Heart left ventricle (tissue), 16 donors: Measurements from ENCODE around the gene THSD4. TPM values are rescaled to one million over a fixed set of nuclear protein-coding genes. Genes with fewer than 3 reads are reported as not detected.

ENCODE experiments used
- ATAC-seq, 4 donors: fragments of 200-7000 bp; cut with Tn5 transposase; one replicate each; pipeline ENCODE4 v1.9.1; 2020 to 2022; ENCODE audit warnings: moderate library complexity in 4 of 4, mild to moderate bottlenecking in 3 of 4, moderate number of reproducible peaks in 1 of 4
- DNase-seq, 5 donors: peaks; one replicate each; pipeline ENCODE4 v3.0.0-alpha.2; 2020
- H3K27ac ChIP-seq, 12 donors: fragments of 200-600 bp; sonication (generic) in 4 of 12; one replicate each; pipeline versions ENCODE4 v1.5.0 to v1.8.0; 2016 to 2022; ENCODE audit warnings: mild to moderate bottlenecking in 2 of 12
- H3K27me3 ChIP-seq, 9 donors: fragments of 200-600 bp; sonication (generic) in 2 of 9; one replicate each; pipeline versions ENCODE4 v1.5.1 to v1.8.0; 2016 to 2022; ENCODE audit warnings: mild to moderate bottlenecking in 3 of 9
- H3K36me3 ChIP-seq, 9 donors: fragments of 200-600 bp; sonication (generic) in 2 of 9; one replicate each; pipeline versions ENCODE4 v1.5.0 to v1.8.0; 2018 to 2022; ENCODE audit warnings: mild to moderate bottlenecking in 2 of 9
- H3K4me1 ChIP-seq, 12 donors: fragments of 200-600 bp; sonication (generic) in 4 of 12; one replicate each; pipeline versions ENCODE4 v1.5.0 to v1.8.0; 2016 to 2022; ENCODE audit warnings: mild to moderate bottlenecking in 3 of 12
- H3K4me3 ChIP-seq, 12 donors: fragments of 200-600 bp; sonication (generic) in 4 of 12; one replicate each; pipeline versions ENCODE4 v1.5.0 to v1.8.0; 2017 to 2022; ENCODE audit warnings: mild to moderate bottlenecking in 9 of 12, moderate library complexity in 4 of 12
- H3K9me3 ChIP-seq, 12 donors: fragments of 200-600 bp; sonication (generic) in 4 of 12; one replicate each; pipeline versions ENCODE4 v1.5.0 to v1.8.0; 2016 to 2022; ENCODE audit warnings: mild to moderate bottlenecking in 1 of 12
- CTCF ChIP-seq, 12 donors: fragments of 200-600 bp; sonication (generic) in 4 of 12; IDR thresholded peaks; one replicate each; pipeline versions ENCODE4 v1.5.0 to v1.8.0; 2018 to 2022; ENCODE audit warnings: antibody characterized with exemption in 12 of 12, mild to moderate bottlenecking in 5 of 12
- POLR2A ChIP-seq, 2 donors: fragments of 450-650 bp; IDR thresholded peaks; one replicate each; pipeline ENCODE4 v1.6.1; 2017; ENCODE audit warnings: antibody characterized with exemption in 2 of 2, mild to moderate bottlenecking in 2 of 2, moderate library complexity in 2 of 2
- WGBS, 4 donors: extraction: QIAGEN DNeasy Blood & Tissue Kit in 2 of 4; methylation state at CpG; one replicate each; pipeline versions ENCODE4 v1.1.5 to v1.1.7; 2013 to 2018; 5-methylcytosine and 5-hydroxymethylcytosine counted together
- intact Hi-C, 10 donors: fragments of 100-400 bp; cut with DNase I; formaldehyde crosslinking; loops; one replicate each; pipeline versions ENCODE4 v1.11.1 to v1.14.2; 2022
- polyA plus RNA-seq, 2 donors: library from polyadenylated mRNA; stranded (reverse); fragments of 200-250 nt; gene quantifications; one replicate each; pipeline ENCODE4 v1.2.3, GENCODE V29; 2013
- total RNA-seq, 9 donors: library from RNA; depleted of rRNA in 2 of 9; stranded (reverse); fragments of >200 nt in 2 of 9; fragmentation: NEBNext Ultra II Directional in 3 of 9; extraction: Animal tissue kit (Norgen Biotek cat#: 25700) in 3 of 9; gene quantifications; one replicate each; pipeline versions ENCODE4 v1.1.0 to v1.2.4, GENCODE V29; 2016 to 2023
- donor health status: ischemic (EF 13 %, LVEDD 7.1; RV severe dilation, severe dysfunction).
- donor health status: healthy with polysubstance abuse.
- donor health status: DM: no; HTN: yes; CAD: no.
- donor health status: DM: no; HTN: no; CAD: no.
- donor health status: ischemic (EF 25% LVEDD 6.9; RV normal size, moderate dysfunction).
- donor health status: ischemic (EF 25% LVEDD 5.7; RV mildly dilated, moderate dysfunction).
- donor health status: healthy.
- donor health status: DM: yes; HTN: yes; CAD: no.
- donor health status: ischemic (EF 35%, LVEDD 5.7; RV mildly dilated, moderate dysfunction).
- donor health status: nonischemic (EF 11% LVEDD 7.7; RV severe dilation, severe dysfunction).
- donor health status: DM: yes; HTN: yes; CAD: no.
- donor health status: PGD.
- donor health status: ischemic (EF 29% LVEDD 5.4; RV normal size, mild dysfunction).
- donor health status: nonischemic (EF 23%, LVEDD 6.1; RV moderate dilation, normal function).

The THSD4 gene
- total and polyA plus RNA-seq, 11 donors = 32.6 to 206 (median 93.2) TPM

- Histone ChIP-seq H3K9me3 (no peaks in the 10 kb centered on the region), H3K4me3 (no peak overlapping the region), H3K27ac (peak overlapping the region in 11 of 12 donors; percentile 10 to 91 (median 66)), H3K36me3 (no peaks in the 10 kb centered on the region), H3K27me3 (no peaks in the 10 kb centered on the region), H3K4me1 (peaks cover 0 to 67% (median 26%) of the 10 kb centered on the region in 12 donors)
- TF ChIP-seq CTCF (IDR thresholded peaks at IDR 0.05) = no peak
- TF ChIP-seq POLR2A (IDR thresholded peaks at IDR 0.05) = no peak
- intact Hi-C loops = no loop called here
- ATAC-seq (no peak), DNase-seq (no peak)
- 85 to 96% (median 95%) methylated on average over 6 of the region's 6 CpGs for WGBS, 4 donors
Measured at GRCh38 chr15:71595846-71596553, 480.7 kb downstream of the THSD4 start.

DNA sequence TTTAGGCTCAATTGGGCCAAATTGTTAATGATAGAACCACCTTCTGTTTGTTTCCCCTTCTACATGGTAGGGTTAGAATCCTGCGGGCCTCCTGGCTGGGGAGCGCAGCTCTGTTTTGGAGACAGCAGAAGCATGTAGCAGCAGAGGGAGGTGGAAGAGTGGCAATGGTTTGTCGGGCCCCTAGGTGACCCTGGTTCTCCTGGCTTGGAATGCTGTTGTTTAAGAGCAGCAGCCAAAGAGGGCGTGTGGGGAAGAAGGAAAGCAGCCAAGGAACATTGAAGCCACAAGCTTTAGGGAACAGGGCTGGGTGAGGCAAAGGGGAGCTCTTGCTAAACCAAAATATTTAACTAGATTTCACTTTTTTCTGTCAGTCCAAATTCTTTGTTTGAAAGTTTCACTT, 481.4 kb downstream of the THSD4 start:
- ATAC-seq (peak; percentile 84 to 91 (median 88)), DNase-seq (peak; percentile 51 to 81 (median 67))
- Histone ChIP-seq H3K27me3 (no peaks in the 10 kb centered on the region), H3K36me3 (no peaks in the 10 kb centered on the region), H3K9me3 (no peaks in the 10 kb centered on the region), H3K4me1 (peaks cover 0 to 66% (median 26%) of the 10 kb centered on the region in 12 donors), H3K4me3 (no peak overlapping the region), H3K27ac (peak overlapping the region; percentile 56 to 91 (median 68))
- intact Hi-C loops = no loop called here
- no peak for TF ChIP-seq POLR2A (IDR thresholded peaks at IDR 0.05)
- peak in 1 of 12 donors; percentile 26 for TF ChIP-seq CTCF (IDR thresholded peaks at IDR 0.05)
- 17 to 28% (median 24%) methylated on average over 4 of the region's 4 CpGs for whole genome bisulfite sequencing, 4 donors

DNA sequence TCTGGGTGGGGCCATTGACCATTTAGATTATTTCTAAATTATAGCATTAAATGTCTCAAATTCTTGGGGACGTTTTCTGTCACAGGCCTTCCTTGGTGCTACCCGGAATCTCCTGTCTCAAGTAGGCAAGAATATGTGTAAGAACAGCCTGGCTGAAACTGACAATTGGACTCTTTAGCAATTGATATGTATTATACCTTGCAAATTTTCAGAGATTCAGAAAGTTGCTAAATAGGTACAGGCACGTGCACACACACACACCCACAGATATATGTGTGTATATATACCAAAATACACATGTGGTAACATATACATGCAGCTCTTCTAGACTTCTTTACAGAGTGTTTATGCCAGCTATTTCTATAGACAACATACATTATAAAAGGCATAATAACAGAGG, 481.9 kb downstream of the THSD4 start:
- H3K27ac ChIP-seq = peak overlapping the region; percentile 56 to 91 (median 68)
- intact Hi-C loops = no loop called here
- no peaks in the 10 kb centered on the region for H3K36me3 ChIP-seq
- no peaks in the 10 kb centered on the region for H3K27me3 ChIP-seq
- DNase-seq (no peak), ATAC-seq (no peak)
- TF ChIP-seq CTCF (IDR thresholded peaks at IDR 0.05) = no peak
- no peak for TF ChIP-seq POLR2A (IDR thresholded peaks at IDR 0.05)
- H3K9me3 ChIP-seq = no peaks in the 10 kb centered on the region
- peaks cover 0 to 61% (median 26%) of the 10 kb centered on the region in 12 donors for H3K4me1 ChIP-seq
- no peak overlapping the region for H3K4me3 ChIP-seq
- WGBS, 4 donors = 58 to 66% (median 60%) methylated on average over 3 of the region's 3 CpGs

GRCh38 chr15:71597637-71598036, 482.4 kb downstream of the THSD4 start:
- Histone ChIP-seq H3K27me3 (no peaks in the 10 kb centered on the region), H3K36me3 (no peaks in the 10 kb centered on the region), H3K9me3 (no peaks in the 10 kb centered on the region), H3K4me3 (no peak overlapping the region), H3K27ac (peak overlapping the region; percentile 56 to 91 (median 68)), H3K4me1 (peaks cover 0 to 56% (median 23%) of the 10 kb centered on the region in 12 donors)
- intact Hi-C loops = no loop called here
- 48 to 67% (median 65%) methylated on average over 8 of the region's 8 CpGs for WGBS, 4 donors
- DNase-seq (no peak), ATAC-seq (peak in 1 of 4 donors; percentile 5)
- TF ChIP-seq POLR2A (IDR thresholded peaks at IDR 0.05) (no peak), CTCF (IDR thresholded peaks at IDR 0.05) (no peak)
